GM19240 (cell line): ENCODE results near the gene ERICH6B.
"Not testable (repeated sequence)": the region's sequence is repeated elsewhere in the genome, so short reads cannot be mapped to it uniquely, and the experiment has no call there.

Experiments
- DNase-seq: peaks from one replicate; pipeline ENCODE4 v3.0.0; 2011; ENCODE audit warnings: low spot score; ENCODE audit not compliant: insufficient read length

The ERICH6B gene

DNA sequence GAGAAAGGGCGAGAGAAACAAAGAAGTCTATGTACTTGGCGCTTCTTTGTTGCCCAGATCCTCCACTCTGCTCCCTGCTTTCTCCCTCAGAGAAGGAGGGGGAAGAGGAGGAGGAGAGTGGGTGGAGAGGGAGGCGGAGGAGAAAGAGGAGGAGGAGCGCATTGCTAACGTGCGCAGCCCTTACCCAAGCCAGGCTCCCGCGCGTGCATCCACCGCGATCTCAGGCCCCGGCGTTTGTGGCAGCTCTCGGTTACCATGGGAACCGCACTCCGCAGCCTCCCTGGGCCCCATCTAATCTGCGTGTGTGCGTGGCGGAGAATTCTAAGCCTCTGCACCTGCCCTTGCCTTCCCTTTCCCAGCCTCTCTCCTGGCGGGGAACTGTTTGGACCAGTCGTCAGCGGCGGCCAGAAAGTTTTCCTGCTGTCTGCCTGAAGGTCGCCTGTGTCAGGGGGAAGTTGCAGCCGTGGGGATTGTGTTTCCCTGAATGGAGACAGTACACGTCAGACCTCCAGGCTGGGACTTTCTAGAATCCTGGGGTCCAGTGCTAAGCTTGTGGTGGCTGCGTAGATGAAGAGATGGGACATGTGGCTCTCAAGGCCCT lies at the start of gene ERICH6B:
ERICH6B (minus strand) TSS at position 239 of the 601 bp plus-strand sequence. CDS start 18,734 bp downstream, outside the sequence.
- no peak for DNase-seq

DNA sequence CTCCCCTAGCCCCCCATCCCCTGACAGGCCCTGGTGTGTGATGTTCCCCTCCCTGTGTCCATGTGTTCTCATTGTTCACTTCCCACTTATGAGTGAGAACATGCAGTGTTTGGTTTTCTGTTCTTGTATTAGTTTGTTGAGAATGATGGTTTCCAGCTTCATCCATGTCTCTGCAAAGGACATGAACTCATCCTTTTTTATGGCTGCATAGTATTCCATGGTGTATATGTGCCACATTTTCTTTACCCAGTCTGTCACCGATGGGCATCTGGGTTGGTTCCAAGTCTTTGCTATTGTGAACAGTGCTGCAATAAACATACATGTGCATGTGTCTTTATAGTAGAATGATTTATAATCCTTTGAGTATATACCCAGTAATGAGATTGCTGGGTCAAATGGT lies 47.4 kb upstream of the ERICH6B start:
- not testable (repeated sequence) for DNase-seq

DNA sequence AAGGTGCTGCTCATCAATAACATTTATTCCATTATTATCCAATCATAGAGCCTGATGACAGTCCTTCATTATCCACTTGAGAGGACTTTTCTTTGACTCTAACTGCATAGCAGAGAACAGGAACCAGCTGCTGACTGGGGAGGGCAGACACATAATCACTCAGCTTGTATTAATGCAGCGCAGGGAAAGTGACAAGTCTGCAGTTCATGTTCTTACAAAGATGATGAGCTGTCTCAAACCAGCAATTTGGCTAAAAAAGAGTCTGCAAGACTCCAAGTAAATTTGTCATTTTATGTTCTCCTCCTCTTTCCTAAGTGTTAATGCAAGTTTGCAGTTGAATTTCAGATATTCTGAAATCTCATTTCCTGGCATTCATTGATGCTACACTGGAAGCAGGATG lies 46.6 kb upstream of the ERICH6B start:
- no peak for DNase-seq

DNA sequence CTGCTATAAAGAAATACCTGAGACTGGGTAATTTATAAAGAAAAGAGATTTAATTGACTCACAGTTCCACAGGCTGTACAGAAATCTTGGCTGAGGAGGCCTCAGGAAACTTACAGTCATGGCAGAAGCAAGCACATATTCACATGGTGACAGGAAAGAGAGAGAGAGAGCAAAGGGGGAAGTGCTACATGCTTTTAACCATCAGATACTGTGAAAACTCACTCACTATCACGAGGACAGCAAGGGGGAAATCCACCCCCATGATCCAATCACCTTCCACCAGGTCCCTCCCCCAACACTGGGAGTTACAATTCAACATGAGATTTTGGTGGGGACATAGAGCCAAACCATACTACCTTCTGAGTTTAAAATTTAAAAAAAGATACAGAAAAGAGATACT lies 44.9 kb upstream of the ERICH6B start:
- DNase-seq, result not testable (repeated sequence)

DNA sequence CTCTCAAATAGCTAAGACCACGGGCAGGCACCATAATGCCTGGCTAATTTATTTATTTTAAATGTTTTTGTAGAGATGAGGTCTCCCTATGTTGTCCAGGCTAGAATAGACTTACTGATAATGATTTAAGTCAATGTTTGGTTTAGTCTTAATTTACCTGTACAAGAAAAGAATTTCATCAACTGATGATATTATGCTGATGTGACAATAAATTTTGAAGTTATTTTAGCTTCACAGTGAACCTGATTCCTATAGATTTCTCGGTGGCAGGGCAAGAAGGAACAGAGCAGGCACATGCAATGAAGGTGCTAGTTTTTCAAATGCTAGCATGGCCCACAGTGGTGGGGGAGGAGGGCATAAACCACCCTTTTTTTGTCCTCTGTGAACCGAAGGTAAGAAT lies 44.0 kb upstream of the ERICH6B start:
- DNase-seq, result no peak

DNA sequence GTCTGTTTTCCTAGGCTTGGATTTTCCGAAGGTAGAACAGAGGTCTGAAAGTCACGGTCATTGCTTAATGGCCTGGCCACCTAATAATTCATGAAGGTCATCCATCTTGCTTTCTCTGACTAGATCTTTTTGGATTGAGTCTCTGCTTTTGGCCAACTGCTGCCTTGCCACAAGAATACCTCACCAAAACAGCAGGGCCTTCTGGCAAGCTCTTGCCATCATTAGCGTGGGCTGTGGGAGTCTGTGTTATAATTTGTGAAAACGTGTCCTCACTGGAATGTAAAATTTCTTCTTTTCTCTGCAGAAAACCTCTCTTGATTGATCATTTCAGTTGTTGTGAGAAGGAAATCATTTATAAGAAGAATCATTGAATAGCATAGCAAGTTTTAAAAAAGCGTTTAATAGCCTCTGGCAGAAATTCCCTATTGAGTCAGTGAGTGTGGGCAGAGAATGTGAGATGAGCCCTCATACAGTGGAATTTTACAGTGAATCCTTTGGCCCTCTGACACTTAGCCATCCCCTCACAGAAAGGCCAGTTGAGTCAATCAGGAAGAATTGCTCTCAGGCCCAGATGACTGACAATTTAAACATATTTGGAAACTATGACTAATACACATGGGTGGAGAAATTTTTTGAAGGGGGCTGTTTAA lies 43.2 kb upstream of the ERICH6B start:
- no peak for DNase-seq

DNA sequence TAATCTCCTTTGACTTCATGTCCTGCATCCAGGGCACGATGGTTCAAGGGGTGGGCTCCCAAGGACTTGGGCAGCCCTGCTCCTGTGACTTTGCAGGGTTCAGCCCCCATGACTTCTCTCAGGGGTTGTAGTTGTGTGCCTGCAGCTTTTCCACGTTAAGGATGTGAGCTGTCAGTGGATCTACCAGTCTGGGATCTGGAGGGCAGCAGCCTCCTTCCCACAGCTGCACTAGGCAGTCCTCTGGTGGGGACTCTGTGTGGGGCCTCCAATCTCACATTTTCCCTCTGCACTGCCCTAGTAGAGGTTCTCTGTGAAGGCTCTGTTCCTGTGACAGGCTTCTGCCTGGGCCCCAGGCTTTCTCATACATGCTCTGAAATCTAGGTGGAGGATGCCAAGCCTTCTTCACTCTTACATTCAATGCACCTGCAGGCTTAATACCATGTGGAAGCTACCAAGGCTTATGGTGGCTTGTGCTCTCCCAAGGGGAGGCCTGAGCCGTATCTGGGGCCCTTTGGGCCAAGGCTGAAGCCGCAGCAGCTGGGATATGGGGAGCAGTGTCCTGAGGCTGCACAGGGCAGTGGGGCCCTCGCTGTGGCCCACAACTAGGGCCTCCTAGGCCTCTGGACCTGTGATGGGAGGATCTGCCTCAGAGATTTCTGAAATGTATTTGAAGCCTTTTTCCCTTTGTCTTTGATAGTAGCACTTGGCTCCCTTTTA lies 39.3 kb upstream of the ERICH6B start:
- no peak for DNase-seq

DNA sequence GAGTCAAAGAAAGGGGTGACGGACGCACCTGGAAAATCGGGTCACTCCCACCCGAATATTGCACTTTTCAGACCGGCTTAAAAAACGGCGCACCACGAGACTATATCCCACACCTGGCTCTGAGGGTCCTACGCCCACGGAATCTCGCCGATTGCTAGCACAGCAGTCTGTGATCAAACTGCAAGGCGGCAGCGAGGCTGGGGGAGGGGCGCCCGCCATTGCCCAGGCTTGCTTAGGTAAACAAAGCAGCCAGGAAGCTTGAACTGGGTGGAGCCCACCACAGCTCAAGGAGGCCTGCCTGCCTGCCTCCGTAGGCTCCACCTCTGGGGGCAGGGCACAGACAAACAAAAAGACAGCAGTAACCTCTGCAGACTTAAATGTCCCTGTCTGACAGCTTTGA lies 29.7 kb upstream of the ERICH6B start:
- not testable (repeated sequence) for DNase-seq

DNA sequence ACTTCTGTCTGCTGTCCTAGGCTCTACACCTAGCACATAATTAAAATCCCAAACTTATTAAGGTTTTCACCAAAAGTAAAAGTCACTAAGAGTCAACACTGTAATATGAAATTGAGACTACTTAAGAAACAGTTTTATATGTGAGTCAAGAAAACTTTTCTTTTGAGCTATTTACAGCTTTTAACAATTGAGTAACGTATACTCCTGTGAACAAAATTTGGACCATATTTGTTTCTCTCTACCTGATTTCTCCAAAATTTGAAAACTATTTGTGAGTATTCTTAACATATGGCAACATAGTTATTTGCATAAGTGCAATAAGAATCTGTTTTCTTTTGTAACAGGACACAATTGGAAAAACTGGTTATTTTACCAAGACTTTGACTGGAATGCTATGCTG lies 26.6 kb upstream of the ERICH6B start:
- not testable (repeated sequence) for DNase-seq

DNA sequence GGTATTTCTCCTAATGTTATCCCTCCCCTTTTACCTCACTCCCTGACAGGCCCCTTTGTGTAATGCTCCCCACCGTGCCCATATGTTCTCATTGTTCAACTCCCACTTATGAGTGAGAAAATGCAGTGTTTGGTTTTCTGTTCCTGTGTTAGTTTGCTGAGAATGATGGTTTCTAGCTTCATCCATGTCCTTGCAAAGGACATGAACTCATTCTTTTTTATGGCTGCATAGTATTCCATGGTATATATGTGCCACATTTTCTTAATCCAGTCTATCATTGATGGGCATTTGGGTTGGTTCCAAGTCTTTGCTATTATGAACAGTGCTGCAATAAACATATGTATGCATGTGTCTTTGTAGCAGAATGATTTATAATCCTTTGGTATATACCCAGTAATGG lies 19.8 kb upstream of the ERICH6B start:
- not testable (repeated sequence) for DNase-seq

DNA sequence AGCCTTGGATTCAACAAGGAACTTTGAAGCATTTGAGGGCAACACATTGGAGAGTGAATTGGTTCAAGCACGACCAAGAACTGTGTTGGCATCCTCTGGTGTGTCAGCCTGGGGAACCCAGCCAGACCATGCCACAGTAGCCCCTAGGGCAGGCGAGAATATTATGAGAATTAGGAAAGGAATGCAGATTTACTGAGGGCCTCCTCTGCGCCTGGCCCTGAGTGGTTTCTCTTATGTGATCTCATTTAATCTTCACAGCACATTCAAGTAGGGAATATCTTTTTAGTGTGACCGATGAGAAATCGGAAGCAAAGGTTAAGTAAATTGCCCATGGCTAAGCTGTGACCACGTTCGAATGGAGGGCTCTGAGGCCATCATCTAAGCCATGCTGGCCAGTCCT lies 15.3 kb upstream of the ERICH6B start:
- DNase-seq, result no peak

DNA sequence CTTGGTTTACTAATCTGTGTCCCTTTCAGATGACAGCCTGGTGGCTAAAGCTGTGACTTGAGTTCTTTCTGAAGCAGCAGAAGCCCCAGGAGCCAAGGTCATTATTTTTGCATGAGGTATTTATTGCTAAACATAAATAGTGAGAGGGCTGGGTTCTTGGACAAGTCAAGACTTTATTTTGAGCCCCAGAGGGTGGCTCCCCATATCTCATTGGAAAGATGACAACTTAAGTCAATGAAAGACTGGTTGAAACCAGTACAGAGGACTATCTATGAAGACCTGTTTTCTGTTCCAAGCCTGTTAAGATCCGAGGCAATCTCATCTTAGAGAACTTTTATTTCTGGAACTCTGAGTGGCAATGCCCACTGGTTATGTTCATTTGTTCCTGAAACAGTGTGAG lies 14.4 kb upstream of the ERICH6B start:
- no peak for DNase-seq

DNA sequence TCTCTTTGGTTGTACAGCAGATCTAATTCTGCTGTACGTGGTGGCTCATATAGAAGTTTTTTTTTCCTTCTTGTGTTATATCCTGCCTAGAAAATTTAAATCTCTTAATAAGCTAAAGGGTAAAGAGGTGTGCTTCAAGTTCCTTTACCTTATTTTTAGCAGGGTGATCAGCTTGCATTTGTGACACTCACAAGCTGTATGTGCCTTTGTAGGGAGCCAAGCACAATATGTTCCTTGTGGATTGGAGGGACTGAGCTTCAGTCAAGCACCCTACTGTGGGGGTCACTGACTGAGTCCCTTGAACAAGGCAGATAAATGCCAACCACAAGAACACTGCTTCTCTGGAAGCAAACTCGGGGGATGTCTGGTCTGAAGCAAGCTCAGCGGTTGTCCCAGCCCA lies 12.6 kb upstream of the ERICH6B start:
- DNase-seq, result no peak

DNA sequence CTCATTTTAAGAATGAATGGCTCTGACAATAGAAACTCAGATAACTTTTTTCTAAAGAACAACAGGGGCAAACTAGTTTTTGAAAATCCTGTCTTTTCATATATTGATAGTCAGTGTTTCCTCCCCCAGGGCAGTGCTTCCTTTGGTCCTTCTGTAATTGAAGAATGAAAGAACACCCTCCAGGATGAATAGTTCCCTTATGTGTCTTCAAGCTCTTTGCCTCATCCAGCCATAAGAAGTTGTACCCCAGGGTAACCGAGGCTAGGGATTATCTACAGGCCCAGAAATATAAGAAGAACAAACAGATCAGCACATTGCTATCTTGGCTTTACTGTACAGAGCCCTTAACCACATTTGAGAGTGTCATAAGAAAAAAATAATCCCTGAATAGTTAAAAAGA lies 12.1 kb upstream of the ERICH6B start:
- DNase-seq, result no peak

DNA sequence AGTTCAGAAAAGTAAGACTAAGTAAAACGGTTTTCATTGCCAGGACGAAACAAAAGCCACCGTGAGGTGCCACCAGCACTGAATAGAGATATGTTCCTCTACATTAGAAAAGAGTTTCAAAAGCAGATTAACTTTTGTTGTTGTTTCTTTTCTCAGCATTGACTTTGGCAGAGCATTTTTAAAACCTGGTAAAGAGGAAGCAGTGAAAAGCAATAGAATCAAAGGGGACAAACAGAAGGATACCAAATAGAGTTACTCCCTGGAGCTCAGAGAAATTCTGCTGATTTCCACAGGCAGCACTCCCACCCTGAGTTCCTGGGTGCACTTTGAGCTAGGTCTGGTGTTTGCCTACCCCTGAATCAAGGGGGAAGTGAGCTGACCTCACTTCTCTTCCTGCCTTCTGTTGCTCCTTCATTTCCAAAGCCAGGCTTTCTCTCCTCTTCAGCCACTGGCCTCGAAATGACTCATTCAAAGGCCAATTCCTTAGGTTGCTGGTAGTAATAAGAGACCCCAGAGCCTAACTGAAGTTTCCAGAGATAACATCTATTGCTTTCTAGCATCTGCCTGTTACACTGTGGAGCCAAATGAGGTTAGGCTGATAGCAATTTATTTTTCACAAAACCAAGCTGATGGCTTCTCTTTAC lies 11.3 kb upstream of the ERICH6B start:
- DNase-seq, result no peak

DNA sequence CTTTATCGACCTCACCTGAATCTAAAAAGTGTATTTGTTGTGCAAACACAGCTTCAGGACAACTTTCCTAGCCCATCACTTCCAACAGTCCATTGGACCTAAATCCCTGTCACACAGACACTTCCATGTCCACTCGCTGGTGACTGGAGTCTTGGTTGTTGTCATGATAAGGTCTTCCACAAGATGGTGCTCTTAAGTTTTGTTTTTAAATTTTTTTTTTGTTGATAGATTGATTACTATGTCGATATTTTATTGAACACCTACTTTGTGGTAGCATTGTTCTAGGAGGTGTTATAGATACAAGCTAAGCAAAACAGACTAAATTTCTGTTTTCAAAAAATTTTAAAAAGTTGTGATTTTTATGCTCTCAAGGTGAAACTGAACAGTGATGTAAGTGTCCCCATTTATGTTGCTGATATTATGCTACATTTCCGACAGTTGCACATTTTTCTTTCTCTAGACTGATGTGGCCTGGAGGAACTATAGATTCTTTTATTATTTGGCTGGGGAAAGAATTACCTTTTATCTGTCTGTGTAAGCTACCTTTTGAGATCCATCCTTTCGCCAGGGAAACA lies 8.1 kb upstream of the ERICH6B start:
- DNase-seq, result no peak

DNA sequence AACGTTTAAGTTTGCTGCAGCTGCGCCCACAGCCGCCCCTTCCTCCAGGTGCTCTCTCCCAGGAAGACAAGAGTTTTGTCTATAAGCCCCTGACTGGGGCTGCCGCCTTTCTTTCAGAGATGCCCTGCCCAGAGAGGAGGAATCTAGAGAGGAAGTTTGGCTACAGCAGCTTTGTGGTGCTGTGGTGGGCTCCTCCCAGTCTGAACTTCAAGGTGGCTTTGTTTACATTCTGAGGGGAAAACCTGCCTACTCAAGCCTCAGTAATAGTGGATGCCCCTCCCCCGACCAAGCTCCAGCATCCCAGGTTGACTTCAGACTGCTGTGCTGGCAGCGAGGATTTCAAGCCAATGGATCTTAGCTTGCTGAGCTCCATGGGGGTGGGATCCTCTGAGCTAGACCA lies 6.4 kb upstream of the ERICH6B start:
- DNase-seq, result no peak

DNA sequence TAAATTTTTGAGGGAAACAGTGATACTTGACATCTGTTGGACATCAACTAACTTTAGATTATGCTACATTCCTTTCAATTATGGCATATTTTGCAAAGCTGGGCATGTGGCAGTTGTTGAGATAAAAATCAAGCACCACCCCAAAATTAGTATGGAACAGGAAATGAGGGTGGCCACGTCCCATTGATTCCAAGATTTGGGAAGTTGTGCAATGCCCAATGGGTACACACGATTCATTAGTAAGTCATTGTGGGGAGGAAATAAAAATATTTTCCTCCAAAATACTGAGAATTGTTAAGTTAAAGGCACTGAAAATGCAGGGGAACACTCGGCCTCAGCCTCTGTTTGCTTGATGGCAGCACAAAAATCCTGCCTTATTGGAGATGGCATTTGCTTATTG lies 7.6 kb downstream of the ERICH6B start:
- no peak for DNase-seq

DNA sequence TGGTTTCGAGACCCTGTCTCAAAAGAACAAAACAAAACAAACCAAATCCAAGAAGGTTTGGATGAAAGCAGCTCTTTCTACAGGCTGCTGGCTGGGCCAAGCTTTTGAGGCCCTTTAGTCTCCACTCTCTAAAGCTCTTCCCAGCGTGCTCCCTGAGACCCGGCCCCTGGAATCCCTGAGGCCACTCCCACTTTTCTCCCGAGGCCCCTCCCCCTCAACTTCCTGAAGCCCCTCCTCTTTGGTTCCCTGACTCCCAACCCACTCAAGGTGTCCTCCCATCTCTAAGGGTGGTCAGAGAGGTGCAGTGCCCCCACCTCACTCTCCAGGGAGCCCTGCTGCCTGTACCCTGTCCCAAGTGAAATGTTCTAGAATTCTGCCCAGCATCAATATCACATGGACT lies 10.6 kb downstream of the ERICH6B start:
- DNase-seq, result no peak

DNA sequence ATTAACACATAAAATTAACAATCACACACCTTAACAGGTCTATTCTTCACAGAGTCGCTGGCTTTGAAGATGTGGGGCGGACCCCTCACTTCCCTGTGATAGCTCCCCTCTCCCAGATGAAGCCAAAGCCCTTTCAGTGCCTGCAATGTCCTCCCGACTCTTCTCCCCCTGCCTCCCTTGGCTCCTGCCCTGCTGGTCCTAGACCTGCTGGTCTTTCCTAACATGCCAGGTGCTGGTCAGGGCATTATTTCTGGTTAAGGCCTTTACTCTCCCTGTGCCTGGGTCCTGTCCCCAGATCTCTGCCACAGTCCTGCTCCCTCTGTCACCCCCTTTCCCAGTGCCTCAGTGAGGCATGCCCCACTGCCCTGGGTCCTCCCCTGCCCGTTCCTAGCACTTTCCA lies 12.2 kb downstream of the ERICH6B start:
- no peak for DNase-seq

DNA sequence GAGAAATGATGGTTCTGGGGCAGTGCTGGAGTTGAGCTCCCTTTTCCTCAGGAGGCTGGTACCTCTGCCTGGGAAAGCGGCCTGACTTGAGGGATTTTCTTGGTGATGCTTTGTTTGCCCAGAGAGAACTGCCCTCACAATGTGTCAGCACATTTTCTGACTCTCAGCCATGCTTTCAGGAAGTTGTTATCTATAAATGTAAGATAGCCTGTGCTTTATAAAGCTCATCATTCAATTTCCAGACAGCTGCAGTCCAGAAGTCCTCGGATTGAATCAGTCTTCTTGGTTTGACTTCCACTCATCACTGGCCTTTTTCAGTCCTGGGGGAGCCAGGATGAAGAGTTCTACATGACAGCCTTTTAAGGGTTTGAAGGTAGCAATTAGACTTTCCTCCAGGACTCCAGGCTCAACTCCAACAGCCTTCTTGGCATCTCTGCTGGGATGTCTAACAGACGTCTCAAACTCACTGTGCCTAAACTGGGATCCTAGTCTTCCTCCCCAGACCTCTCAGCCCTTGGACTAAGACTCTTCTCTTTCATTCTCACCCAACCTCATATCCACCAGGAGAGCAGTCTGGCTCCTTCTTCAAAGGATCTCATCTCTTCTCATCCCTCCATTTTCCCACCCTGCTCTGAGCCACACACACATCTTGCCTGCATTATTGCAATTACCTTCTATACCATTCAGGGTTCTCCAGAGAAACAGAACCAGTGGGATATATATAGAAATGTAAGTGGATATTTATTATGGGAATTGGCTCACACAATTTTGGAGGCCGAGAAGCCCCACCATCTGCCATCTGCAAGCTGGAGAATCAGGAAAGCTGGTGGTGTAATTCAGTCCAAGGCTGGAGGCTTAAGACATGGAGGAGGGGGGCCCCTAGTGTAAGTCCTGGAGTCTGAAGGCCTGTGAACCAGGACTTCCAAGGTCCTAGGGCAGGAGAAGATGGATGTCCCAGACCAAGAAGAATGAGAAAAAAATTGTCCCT lies 13.1 kb downstream of the ERICH6B start:
- no peak for DNase-seq
